Measurements from ENCODE around the gene MRPS25. TPM values are rescaled to one million over a fixed set of nuclear protein-coding genes. Genes with fewer than 3 reads are reported as not detected.

The MRPS25 gene
- polyA plus RNA-seq, 3 donors, result 23.7 to 60.7 (median 24.6) TPM

DNA sequence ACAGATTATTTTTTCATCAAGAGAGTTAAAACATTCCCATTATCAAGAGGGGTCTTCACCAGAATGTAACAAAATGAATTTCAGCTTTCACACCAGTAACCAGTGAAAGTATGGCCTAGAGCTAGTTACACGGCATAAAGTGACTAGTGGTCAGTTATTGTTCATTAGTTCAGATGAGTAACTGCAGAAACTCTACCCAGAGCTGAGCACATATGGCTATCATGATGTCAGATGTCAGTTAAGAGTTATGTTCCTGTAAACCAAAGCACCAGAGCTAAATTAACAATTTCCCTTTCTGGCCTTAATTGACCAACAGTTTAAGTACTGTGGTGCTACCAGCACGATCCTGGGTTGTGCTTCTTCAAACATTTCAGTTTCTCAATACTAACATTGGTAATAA lies 6.6 kb upstream of the MRPS25 start:
- Histone ChIP-seq H3K9me3 (replicated peaks in 1 of 2; ENCODE audit: control insufficient read depth in 1 of 2, insufficient read depth in 1 of 2, low read length in 2 of 2) (no peaks in the 10 kb centered on the region), H3K79me2 (ENCODE audit: insufficient read depth, low read length) (no peaks in the 10 kb centered on the region), H3K9ac (ENCODE audit: insufficient read depth, low read length, poor library complexity, severe bottlenecking) (no peak overlapping the region), H2AFZ (ENCODE audit: insufficient read depth, low read depth, low read length, poor library complexity, severe bottlenecking) (no peak overlapping the region), H3K27me3 (ENCODE audit: control insufficient read depth in 2 of 2, insufficient read depth in 2 of 2, low read length in 2 of 2) (no peaks in the 10 kb centered on the region), H3K27ac (ENCODE audit: low read depth in 1 of 2, low read length in 2 of 2) (no peak overlapping the region), H3K4me3 (replicated peaks in 1 of 3; ENCODE audit: low read depth in 2 of 3, low read length in 3 of 3) (no peak overlapping the region), H3K36me3 (replicated peaks in 1 of 2; ENCODE audit: control insufficient read depth in 1 of 2, insufficient read depth in 2 of 2, low read length in 2 of 2) (peaks cover 46 to 67% of the 10 kb centered on the region in 2 donors), H3K4me2 (replicated peaks; ENCODE audit: extremely low read depth, low read length, poor library complexity, severe bottlenecking) (no peak overlapping the region), H4K20me1 (ENCODE audit: insufficient read depth, low read length) (no peaks in the 10 kb centered on the region), H3K4me1 (ENCODE audit: control insufficient read depth in 1 of 2, insufficient read depth in 2 of 2, low read length in 2 of 2) (peaks cover 6 to 8% of the 10 kb centered on the region in 2 donors)
- no peak for TF ChIP-seq CTCF (IDR thresholded peaks at IDR 0.05)
- Mint-ChIP-seq H3K4me3 (no peak overlapping the region), H3K27me3 (ENCODE audit: low read depth in 3 of 3) (no peaks in the 10 kb centered on the region), H3K36me3 (peaks cover 53 to 75% of the 10 kb centered on the region in 2 donors), H3K9me3 (no peaks in the 10 kb centered on the region), H3K27ac (no peak overlapping the region), H3K4me1 (peaks cover 9% of the 10 kb centered on the region)
- intact Hi-C loops (cut with micrococcal nuclease), result no loop called here
- DNase-seq, result no peak
- 83% methylated on average over 1 of the region's 2 CpGs for WGBS (ENCODE audit: insufficient coverage)

- peaks cover 6% of the 10 kb centered on the region for H3K79me2 ChIP-seq (ENCODE audit: insufficient read depth, low read length)
- H3K4me1 ChIP-seq (ENCODE audit: control insufficient read depth in 1 of 2, insufficient read depth in 2 of 2, low read length in 2 of 2), result peaks cover 7 to 12% of the 10 kb centered on the region in 2 donors
- Mint-ChIP-seq H3K9me3 (peaks cover 0 to 2% (median 0%) of the 10 kb centered on the region in 7 donors), H3K4me3 (no peak overlapping the region), H3K27me3 (ENCODE audit: low read depth in 3 of 3) (no peaks in the 10 kb centered on the region), H3K36me3 (peaks cover 34 to 54% of the 10 kb centered on the region in 2 donors), H3K4me1 (peaks cover 5% of the 10 kb centered on the region), H3K27ac (no peak overlapping the region)
- H3K27me3 ChIP-seq (ENCODE audit: control insufficient read depth in 2 of 2, insufficient read depth in 2 of 2, low read length in 2 of 2), result no peaks in the 10 kb centered on the region
- no CpG with 5 or more reads among the region's 1 CpG for WGBS (ENCODE audit: insufficient coverage)
- H3K9me3 ChIP-seq (replicated peaks in 1 of 2; ENCODE audit: control insufficient read depth in 1 of 2, insufficient read depth in 1 of 2, low read length in 2 of 2), result no peaks in the 10 kb centered on the region
- peaks cover 30 to 44% of the 10 kb centered on the region in 2 donors for H3K36me3 ChIP-seq (replicated peaks in 1 of 2; ENCODE audit: control insufficient read depth in 1 of 2, insufficient read depth in 2 of 2, low read length in 2 of 2)
- DNase-seq, result no peak
- H3K9ac ChIP-seq (ENCODE audit: insufficient read depth, low read length, poor library complexity, severe bottlenecking), result no peak overlapping the region
- intact Hi-C loops (cut with micrococcal nuclease), result loop anchor here (10.0 kb wide), 5 partner anchors 115 to 945 kb away; partner anchors contain the start of genes CCDC174 (in 1 of the 2), CHCHD4 (in 1 of the 2), NR2C2 (in 1 of the 2) and TMEM43 (in 1 of the 2)
- no peak overlapping the region for H3K4me3 ChIP-seq (replicated peaks in 1 of 3; ENCODE audit: low read depth in 2 of 3, low read length in 3 of 3)
- H3K4me2 ChIP-seq (replicated peaks; ENCODE audit: extremely low read depth, low read length, poor library complexity, severe bottlenecking), result no peak overlapping the region
- no peaks in the 10 kb centered on the region for H4K20me1 ChIP-seq (ENCODE audit: insufficient read depth, low read length)
- no peak overlapping the region for H2AFZ ChIP-seq (ENCODE audit: insufficient read depth, low read depth, low read length, poor library complexity, severe bottlenecking)
- TF ChIP-seq CTCF (IDR thresholded peaks at IDR 0.05), result no peak
- H3K27ac ChIP-seq (ENCODE audit: low read depth in 1 of 2, low read length in 2 of 2), result no peak overlapping the region
Observed at GRCh38 chr3:15069441-15069840, 4.3 kb upstream of the MRPS25 start.

Measured in CD14-positive monocyte (primary cell).